Osteoblast (primary cell): Measurements from ENCODE around the gene AKNAD1. TPM values are rescaled to one million over a fixed set of nuclear protein-coding genes. Genes with fewer than 3 reads are reported as not detected.

Experiments
- DNase-seq: peaks from one replicate; pipeline ENCODE4 v3.0.0; 2011; ENCODE audit warnings: low spot score, mixed read lengths; ENCODE audit not compliant: insufficient read length; ENCODE audit errors: missing footprints
- H2AFZ ChIP-seq: 2 replicates; pipeline ENCODE4 v1.6.0; 2011; ENCODE audit warnings: mild to moderate bottlenecking, low read length
- H3K27ac ChIP-seq: 2 replicates; pipeline ENCODE4 v1.5.1; 2011; ENCODE audit warnings: mild to moderate bottlenecking, low read depth, low read length, moderate library complexity
- H3K27me3 ChIP-seq: 2 replicates; pipeline ENCODE4 v1.6.0; 2012; ENCODE audit warnings: mild to moderate bottlenecking, control low read depth, inconsistent platforms, low read length, moderate library complexity; ENCODE audit not compliant: insufficient read depth
- H3K36me3 ChIP-seq: 2 replicates; pipeline ENCODE4 v1.5.1; 2011; ENCODE audit warnings: mild to moderate bottlenecking, low read length, control low read depth, moderate library complexity; ENCODE audit not compliant: insufficient read depth
- H3K4me1 ChIP-seq: 2 replicates; pipeline ENCODE4 v1.5.1; 2011; ENCODE audit warnings: mild to moderate bottlenecking, low read length, control low read depth, moderate library complexity; ENCODE audit not compliant: insufficient read depth
- H3K4me2 ChIP-seq: 2 replicates; pipeline ENCODE4 v1.6.0; 2011; ENCODE audit warnings: mild to moderate bottlenecking, low read length; ENCODE audit not compliant: insufficient read depth
- H3K4me3 ChIP-seq: fragments of 200-600 bp; sonication (generic); 3 replicates; pipeline ENCODE4 v1.5.1; 2012; ENCODE audit warnings: mild to moderate bottlenecking, low read length, inconsistent platforms; ENCODE audit not compliant: insufficient read depth
- H3K79me2 ChIP-seq: 2 replicates; pipeline ENCODE4 v1.6.0; 2012; ENCODE audit warnings: mild to moderate bottlenecking, low read length, control low read depth, inconsistent platforms; ENCODE audit not compliant: insufficient read depth
- H3K9me3 ChIP-seq: 2 replicates; pipeline ENCODE4 v1.5.1; 2011; ENCODE audit warnings: low read depth, low read length, control low read depth
- H4K20me1 ChIP-seq: 2 replicates; pipeline ENCODE4 v1.6.0; 2012; ENCODE audit warnings: mild to moderate bottlenecking, low read length, control low read depth; ENCODE audit not compliant: insufficient read depth
- total RNA-seq: library from RNA; depleted of rRNA; stranded (reverse); fragments of >200 nt; gene quantifications from 2 replicates; pipeline ENCODE4 v1.2.3, GENCODE V29; 2012
- TF ChIP-seq, protein P1 (sequence below): IDR thresholded peaks from 2 replicates; pipeline ENCODE4 v1.5.1; 2011; ENCODE audit warnings: mild to moderate bottlenecking, low read depth, low read length, moderate library complexity; ENCODE audit errors: extremely low read depth

AKNAD1 gene
- total RNA-seq, 1 donor, result not detected

DNA sequence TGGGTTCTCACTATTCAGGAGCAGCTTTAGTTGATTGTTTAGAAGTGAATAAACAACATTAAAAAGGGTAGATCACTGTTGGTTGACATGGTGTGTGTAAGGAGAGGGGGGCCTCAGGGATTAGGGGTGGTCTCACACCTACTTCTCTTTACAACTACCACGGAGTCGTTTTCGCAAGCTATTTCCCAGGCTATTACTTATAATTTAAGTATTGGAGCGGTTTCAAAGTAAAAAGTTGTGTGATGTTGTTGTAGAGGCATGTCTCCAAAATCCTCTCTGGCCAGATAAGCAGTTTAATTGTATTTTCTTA is 21.2 kb upstream of the AKNAD1 start:
- no peaks in the 10 kb centered on the region for H3K36me3 ChIP-seq
- DNase-seq, result peak; percentile 44
- H3K9me3 ChIP-seq, result no peaks in the 10 kb centered on the region
- TF ChIP-seq, protein P1, sequence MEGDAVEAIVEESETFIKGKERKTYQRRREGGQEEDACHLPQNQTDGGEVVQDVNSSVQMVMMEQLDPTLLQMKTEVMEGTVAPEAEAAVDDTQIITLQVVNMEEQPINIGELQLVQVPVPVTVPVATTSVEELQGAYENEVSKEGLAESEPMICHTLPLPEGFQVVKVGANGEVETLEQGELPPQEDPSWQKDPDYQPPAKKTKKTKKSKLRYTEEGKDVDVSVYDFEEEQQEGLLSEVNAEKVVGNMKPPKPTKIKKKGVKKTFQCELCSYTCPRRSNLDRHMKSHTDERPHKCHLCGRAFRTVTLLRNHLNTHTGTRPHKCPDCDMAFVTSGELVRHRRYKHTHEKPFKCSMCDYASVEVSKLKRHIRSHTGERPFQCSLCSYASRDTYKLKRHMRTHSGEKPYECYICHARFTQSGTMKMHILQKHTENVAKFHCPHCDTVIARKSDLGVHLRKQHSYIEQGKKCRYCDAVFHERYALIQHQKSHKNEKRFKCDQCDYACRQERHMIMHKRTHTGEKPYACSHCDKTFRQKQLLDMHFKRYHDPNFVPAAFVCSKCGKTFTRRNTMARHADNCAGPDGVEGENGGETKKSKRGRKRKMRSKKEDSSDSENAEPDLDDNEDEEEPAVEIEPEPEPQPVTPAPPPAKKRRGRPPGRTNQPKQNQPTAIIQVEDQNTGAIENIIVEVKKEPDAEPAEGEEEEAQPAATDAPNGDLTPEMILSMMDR, result no peak
- no peaks in the 10 kb centered on the region for H3K27me3 ChIP-seq
- peak overlapping the region; percentile 58 for H2AFZ ChIP-seq
- no peaks in the 10 kb centered on the region for H4K20me1 ChIP-seq
- H3K4me2 ChIP-seq, result peak overlapping the region; percentile 89
- H3K4me1 ChIP-seq, result peaks cover 18% of the 10 kb centered on the region
- H3K79me2 ChIP-seq, result peaks cover 65% of the 10 kb centered on the region
- peak overlapping the region; percentile 91 for H3K4me3 ChIP-seq
- H3K27ac ChIP-seq, result no peak overlapping the region

DNA sequence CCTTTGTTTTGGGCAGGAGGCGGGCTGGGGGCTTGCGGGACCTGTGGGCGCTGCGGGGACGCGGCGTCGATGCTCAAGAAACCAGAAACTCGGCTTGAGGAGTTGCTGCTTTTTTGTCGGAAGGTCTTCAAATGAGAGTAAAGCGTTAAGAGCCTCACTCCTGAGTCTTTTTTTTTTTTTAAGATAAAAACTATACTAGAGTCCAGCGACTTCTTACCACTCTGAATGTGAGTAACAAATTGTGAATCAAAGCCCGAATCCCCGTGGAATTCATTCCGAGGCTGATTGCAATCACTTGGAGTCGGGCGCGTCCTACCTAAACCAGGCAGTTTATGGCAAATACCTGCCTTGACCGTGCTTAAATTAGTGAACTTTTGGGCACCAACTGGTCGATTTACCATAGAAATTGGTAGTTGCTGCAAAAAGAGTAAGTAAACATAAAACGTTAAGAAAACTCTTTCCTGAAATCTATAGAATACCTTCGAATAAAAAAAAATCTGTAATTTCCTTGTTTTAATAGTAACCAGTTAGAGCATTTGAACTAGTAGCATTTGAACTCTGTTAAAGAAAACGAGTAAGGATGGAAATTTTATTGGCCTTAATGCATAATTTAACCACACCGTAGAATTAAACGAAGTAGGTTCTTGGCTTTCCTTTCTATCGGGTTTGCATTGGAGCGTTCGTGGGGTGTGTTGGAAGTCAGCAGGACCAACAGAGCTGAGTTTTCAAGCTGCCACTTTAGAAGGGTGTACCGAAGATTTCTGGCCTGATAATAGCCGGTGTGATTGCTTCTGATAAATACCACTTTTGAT is 20.7 kb upstream of the AKNAD1 start:
- no peaks in the 10 kb centered on the region for H3K27me3 ChIP-seq
- DNase-seq, result peak; percentile 83
- TF ChIP-seq, protein P1, result no peak
- H3K79me2 ChIP-seq, result peaks cover 60% of the 10 kb centered on the region
- H3K4me2 ChIP-seq, result peak overlapping the region; percentile 89
- H4K20me1 ChIP-seq, result no peaks in the 10 kb centered on the region
- peak overlapping the region; percentile 91 for H3K4me3 ChIP-seq
- H3K9me3 ChIP-seq, result no peaks in the 10 kb centered on the region
- peaks cover 18% of the 10 kb centered on the region for H3K4me1 ChIP-seq
- H3K27ac ChIP-seq, result peak overlapping the region; percentile 73
- H3K36me3 ChIP-seq, result no peaks in the 10 kb centered on the region
- peak overlapping the region; percentile 58 for H2AFZ ChIP-seq

DNA sequence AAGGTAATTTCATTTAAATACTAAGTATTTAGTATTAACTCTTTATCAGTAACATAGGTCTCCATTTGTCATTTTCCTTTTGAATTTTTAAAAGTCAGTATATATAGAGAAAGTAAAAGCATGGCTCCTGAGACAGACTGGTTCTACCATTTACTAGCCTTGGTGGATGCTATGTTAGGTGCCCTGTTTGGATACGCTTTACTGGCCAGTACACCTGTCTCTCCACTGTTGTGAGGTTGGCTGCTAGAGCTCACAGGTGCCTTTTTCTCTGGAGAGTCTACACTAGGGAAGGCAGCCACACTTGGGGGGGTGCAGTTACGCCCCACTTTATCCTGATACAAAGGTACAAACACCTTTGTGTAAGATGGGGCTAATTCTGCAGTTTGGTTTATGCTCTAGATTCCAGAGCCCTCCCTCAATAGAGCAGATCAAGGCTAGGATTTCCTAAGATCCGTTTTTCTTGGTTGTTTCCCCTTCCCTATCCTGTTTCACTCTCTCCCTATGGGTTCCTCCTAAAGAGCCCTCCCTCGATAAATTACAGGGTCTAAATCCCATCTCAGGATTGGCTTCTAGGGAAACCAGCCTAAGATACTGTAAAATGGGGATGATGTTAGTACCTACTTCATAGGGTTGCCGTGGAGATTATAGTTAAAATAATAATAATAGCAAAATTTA is 14.3 kb upstream of the AKNAD1 start:
- H2AFZ ChIP-seq, result peak overlapping the region; percentile 32
- H3K9me3 ChIP-seq, result no peaks in the 10 kb centered on the region
- H3K4me2 ChIP-seq, result no peak overlapping the region
- no peak for DNase-seq
- no peaks in the 10 kb centered on the region for H4K20me1 ChIP-seq
- peaks cover 9% of the 10 kb centered on the region for H3K27me3 ChIP-seq
- no peak overlapping the region for H3K4me3 ChIP-seq
- no peaks in the 10 kb centered on the region for H3K79me2 ChIP-seq
- H3K36me3 ChIP-seq, result no peaks in the 10 kb centered on the region
- TF ChIP-seq, protein P1, result no peak
- no peak overlapping the region for H3K27ac ChIP-seq
- H3K4me1 ChIP-seq, result no peaks in the 10 kb centered on the region

DNA sequence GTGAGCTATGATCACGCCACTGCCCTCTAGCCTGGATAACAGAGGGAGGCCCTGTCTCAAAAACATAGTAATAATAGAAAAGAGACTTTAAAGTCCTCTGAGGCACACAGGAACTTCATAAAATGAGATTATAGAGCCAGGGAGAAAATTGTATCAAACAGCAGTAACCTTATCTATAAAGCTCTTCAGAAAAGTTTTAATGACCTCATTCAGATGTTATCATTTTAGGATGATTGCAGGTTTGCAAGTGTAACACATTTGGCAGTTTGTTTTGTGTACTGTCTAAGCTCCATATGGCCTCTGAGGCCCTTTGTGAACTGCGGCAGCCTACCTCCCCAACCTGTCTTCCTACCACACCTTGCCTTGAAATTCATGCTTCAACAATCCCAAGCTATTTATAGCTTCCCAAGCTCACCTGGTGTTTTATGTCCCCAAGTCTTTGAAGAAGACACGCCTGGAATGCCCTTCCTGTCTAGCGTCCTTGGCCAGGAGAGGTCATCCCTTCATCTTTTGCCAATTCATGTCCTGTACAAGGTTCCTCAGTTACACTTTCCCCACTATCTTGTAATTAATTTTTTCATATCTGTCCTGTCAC is 8.5 kb upstream of the AKNAD1 start:
- no peak overlapping the region for H3K27ac ChIP-seq
- H4K20me1 ChIP-seq, result no peaks in the 10 kb centered on the region
- DNase-seq, result no peak
- H3K4me2 ChIP-seq, result no peak overlapping the region
- no peaks in the 10 kb centered on the region for H3K79me2 ChIP-seq
- H3K36me3 ChIP-seq, result no peaks in the 10 kb centered on the region
- H3K4me3 ChIP-seq, result no peak overlapping the region
- TF ChIP-seq, protein P1, result no peak
- no peaks in the 10 kb centered on the region for H3K9me3 ChIP-seq
- H3K27me3 ChIP-seq, result peaks cover 9% of the 10 kb centered on the region
- H3K4me1 ChIP-seq, result no peaks in the 10 kb centered on the region
- H2AFZ ChIP-seq, result no peak overlapping the region
